GM19372 (cell line): ENCODE data around the gene MAP3K14.

Experiments
- ATAC-seq: cut with Tn5 transposase; IDR thresholded peaks from one replicate; pipeline ENCODE4 v1.9.1; 2021; ENCODE audit warnings: mild to moderate bottlenecking, low read depth, moderate library complexity; ENCODE audit not compliant: unreplicated experiment

Gene MAP3K14

DNA sequence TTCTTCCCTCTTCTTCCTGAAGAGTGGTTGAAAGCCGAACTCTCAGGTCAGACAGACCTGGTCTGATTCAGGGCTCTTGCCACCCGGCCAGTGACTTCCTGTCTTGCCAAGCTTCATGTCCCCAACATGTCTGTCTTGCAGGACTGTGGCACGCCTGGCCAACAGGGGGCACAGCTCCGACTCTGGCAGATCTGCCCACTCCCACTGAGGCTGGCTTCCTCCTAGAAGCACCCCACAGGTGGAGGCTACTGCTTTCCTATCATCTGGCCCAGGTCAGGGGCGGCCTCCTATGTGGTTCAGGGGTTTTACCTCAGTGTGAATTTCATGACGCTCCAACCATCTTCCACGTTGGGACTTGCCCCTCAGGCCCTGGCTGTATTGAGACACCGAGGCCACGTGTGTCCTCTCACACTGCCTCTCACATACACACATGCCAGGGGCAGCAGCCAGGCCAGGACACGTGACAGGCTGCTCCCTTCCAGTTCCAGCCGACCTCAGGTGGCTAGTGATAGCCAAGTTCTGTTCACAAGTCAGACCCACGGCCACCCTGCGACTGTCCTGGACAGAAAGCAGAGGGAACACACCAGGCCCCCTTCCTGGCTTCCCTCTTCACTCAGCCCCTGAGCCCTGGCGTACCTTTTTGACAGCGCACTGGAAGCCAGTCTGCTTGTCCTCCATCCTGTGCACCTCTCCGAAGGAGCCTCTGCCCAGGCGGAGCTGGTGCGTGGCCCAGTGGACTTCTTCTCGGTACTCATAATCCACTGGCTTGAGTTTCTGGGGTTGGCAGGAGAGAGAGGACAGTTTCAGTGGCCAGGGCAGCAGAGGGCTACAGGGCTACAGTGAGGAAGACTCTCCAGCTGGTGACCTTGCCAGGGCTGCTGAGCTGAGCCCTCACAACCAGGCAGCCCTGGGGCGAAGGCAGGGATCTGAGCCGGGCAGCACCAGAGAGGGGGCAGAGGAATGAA lies 32.4 kb downstream of the MAP3K14 start:
- ATAC-seq: no peak

DNA sequence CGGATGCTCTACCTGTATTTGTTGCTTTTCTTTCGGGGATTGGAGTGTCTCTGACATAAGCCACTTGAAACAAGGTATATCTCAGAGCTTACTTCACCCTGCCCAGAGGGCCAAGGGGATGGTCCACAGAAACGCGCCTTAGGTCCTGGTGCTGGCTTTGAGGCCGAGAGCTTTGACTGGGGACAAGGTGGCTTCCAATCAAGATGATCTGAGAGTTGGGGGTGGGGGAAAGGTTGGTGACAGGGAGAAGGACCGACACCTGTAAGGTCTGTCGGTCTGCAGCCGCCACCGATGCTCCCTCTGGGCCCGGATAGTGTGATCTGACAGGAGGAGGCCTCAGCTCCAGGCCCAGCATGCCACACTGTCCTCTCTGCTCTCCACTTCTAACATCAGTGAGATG lies 33.1 kb downstream of the MAP3K14 start:
- no peak for ATAC-seq

DNA sequence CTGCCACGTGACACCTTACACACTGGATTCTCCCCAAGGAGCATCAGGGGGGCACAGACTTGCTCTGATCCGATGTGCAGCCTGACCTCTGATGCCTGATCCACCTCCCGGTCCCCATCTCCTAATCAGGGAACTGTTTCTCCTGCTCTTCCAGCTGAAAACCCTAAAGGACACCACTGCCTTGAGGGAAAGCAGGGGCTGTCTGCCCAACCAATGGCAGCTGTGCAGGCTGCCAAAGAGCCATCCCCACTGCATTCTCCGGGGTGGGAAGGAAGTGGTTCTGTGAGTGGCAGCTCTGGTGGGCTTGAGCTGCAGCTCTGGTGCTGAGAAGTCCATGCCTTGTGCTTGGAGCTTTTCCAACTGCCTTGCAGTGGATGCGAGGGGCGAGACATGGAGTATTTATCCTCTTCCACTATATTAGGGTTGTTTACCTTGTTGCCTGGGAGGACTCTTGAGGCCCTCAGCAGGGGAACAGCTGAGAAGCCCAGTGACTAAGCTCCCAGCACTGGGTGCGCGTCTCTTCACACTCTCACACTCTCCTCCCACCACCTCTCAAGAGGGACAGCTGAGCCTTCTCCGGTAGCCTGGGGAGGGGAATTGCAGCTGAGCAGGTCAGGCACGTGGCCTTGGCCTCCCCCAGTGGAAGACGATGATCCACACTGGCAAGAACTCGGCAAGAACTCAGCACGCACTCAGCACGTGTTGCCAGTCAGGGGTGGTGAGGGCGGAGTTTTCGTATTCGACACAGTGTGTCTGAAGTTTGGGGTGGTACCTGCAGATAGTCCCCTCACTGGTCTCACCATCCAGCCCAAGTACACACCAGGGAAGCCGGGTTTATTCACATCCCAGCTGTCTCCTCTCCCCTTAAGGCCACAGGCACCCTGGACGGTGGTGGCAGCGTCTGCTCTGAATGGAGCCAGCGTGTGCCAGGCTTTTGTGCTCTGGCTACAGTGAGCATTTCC lies 33.9 kb downstream of the MAP3K14 start:
- ATAC-seq: no peak

DNA sequence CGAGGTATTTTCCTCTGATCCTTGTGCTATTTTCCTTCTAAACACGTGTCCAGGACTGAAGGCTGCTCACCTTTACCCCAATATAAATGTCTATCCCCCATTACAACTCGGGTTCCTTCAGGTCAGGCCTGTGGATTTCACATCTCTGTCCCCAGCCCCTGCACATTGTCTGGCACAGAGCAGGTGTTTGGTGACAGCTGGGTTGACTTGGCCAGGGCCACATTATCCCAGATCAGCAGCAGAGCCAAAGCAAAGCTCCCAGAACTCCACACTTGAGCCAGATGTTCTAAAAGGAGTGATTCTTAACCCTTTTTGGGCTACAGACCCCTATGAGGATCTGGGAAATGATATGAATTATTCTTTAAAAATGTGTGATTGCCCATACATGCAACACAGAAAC lies 36.9 kb downstream of the MAP3K14 start:
- no peak for ATAC-seq

DNA sequence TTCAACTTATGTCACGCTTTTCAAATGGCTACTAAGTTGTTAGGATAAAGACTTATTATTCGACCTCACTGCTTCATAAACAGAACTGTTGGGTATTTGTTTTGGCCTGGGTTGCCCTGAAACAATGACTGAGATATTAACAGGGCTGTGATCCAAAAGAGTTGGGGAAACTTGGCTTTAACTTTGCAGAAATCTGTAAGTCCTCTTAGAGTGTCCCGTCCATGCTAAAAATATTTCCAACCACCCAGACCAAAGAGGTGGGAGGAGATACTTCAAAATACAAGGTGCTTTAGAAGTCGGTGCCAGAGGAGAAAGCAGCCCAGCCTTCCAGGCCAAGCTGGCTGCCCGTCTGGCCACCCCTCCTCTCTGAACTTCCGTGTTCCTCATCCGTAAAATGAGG lies 38.8 kb downstream of the MAP3K14 start:
- ATAC-seq: no peak

DNA sequence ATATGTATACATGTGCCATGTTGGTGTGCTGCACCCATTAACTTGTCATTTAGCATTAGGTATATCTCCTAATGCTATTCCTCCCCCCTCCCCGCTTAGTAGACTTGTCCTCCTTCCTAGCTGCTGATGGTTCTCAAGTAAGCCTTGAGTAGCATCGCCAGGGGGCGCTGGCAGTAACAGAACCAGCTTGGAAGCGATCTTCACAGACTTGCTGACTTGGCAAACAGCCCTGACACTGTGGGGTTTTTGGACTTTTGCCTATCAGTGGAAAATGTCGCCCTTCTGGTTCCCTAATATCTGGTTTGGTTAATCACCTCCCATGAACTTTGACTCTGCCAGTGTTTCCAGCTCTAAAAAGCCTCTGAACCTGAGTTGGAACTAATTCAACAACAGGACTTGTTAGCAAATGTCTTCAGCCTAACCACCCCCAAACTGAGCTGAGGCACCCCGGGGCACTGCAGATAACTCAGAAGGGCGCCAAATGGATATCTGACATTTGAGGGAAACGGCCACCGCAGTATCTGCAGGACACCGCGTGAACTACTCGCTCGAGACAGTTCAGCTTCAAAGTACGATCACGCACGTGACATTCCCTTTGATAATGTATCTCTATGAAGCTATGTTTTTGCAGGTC lies 39.5 kb downstream of the MAP3K14 start:
- no peak for ATAC-seq

DNA sequence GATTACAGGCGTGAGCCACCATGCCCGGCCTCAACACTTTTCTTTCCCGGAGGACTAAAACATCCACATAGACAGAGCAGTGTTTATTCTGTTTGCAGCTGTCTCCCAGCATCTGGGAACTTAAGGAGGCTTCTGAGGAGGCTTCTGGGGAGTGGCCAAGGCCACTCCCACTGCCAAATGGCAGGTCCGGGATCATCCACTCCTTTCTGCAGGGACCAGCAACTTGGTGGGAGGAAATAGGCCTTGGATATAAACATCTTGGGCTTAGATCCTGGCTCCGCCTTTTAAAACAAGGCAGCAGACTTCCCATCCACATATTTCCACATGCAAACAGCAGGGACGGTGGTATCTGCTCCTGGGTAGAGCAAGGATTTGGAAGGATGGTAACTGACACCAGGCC lies 40.8 kb downstream of the MAP3K14 start:
- ATAC-seq: no peak

DNA sequence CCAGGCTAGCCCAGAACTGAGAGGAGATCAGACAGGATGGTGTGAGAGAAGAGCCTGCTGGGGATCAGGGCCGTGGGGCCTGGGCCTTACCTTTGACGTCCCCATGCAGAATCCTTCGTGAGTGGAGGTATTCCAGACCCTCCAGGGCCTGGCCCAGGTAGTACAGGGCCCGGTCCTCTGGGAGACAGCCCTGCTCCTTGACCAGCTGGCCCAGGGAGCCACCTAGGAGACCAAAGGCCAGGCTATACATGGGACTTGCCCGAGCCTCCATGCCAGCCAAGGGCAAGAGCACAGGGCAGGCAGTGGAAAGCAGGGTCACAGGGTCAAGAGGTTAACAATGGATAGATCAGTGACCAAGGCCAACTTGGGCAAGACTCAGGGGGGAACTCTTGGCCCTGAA lies 42.8 kb downstream of the MAP3K14 start:
- no peak for ATAC-seq

DNA sequence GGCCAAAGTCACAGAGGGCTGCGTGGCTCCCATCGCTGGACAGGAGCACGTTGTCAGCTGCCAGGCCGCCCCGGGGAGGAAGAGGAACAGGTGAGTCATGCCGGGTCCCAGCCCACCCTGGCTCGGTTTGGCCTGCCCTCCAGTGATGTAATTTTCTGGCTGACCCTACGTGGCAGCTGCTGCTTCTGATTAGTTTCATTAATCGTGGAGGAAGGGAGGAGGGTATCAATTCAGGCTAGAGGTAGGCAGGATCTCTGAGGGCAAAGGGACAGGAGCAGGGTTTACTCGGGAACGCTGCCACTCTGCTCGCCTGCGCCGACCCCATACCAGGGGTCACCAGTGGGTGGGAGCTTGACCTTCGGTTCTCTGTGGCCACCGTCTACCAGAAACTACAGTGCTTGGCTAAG lies 43.3 kb downstream of the MAP3K14 start:
- ATAC-seq: no peak

DNA sequence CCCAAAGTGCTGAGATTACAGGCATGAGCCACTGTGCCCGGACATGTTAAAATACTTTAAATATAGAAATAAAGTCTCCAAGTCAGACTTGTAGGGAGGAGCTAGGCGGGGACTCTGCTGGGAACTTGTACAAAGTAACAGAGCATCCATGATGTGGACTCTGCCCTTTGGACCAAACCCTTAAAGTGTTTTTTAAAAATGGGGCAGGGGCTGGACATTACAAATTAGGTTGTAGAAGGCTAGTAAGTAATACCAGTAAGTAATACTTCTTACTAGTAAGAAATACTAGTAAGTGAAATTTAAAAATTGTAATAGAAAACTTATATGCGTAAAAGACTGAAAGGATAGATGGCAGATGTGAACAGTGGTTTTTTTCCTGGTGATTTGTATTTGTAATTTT lies 45.2 kb downstream of the MAP3K14 start:
- ATAC-seq: no peak

DNA sequence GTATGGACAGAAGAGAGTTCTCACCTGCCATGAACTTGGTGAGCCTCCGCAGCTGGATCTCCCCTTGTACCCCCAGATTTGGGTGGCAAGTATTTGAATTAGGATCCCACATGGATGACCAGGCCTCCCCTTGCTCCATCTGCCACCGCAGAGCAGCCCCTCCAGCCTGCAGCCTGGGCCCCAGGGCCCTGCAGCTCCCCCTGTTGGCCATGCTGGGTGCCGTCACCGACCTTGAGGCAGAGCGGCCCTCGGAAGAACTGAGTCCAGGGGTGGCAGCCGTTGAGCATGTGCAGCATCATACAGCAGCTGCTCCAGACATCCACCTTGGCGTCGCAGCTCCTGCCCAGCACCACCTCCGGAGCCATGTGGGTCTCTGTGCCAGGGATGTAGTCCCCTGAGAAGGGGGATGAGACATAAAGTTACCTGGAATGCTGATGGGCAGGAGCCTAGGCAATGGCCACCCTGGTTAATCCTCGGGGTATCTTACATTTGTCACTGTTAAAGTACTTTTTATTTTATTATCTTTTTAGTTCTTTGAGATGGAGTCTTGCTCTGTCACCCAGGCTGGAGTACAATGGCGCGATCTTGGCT lies 45.9 kb downstream of the MAP3K14 start:
- no peak for ATAC-seq

DNA sequence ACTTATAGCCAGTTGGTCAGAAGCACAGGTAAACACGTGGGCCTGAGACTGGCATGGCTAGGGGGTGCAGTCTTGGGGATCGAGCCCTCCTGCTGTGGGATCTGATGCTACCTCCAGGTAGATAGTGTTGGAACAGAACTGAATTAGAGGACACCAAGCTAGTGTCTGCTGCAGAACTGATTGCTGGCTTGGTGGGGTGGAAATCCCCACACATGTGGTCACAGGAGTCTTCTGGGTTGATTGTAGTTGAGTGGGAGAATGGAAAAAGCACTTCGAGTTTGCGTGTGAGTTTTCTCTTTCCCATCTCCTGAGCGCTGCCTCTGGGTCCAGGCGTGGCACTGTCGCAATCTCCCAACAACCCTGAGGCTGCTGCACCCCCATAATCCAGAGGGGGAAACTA lies 46.9 kb downstream of the MAP3K14 start:
- no peak for ATAC-seq

DNA sequence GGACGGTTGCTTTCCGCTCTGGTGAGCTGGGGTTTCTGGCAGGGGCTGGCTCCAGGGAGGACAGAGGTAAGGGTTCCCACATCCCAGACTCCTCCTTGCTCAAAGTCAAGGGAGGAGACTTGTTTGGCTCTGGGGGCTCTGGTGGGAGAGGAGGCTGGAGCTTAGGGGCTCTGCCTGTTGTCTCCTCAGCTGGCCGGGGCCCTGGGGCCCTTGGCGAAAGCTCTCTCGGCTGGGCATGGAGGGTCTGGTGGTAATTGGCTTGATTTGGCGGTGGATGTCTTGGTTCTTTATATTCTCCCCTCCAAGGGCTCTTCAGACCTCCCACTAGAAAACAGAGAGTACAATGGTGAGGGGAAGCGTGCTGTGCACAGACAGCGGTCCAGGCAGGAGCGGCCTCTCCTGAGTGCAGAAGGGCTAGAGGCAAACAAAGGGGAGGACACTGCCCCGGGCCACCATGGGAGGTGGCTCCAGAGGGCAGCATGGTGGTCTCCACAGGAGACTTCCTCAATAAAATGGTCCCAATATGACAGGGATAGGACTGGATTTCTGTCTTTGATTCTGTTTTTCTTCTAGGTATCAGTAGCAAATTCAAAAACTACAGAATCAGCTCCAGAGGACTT lies 49.3 kb downstream of the MAP3K14 start:
- no peak for ATAC-seq

DNA sequence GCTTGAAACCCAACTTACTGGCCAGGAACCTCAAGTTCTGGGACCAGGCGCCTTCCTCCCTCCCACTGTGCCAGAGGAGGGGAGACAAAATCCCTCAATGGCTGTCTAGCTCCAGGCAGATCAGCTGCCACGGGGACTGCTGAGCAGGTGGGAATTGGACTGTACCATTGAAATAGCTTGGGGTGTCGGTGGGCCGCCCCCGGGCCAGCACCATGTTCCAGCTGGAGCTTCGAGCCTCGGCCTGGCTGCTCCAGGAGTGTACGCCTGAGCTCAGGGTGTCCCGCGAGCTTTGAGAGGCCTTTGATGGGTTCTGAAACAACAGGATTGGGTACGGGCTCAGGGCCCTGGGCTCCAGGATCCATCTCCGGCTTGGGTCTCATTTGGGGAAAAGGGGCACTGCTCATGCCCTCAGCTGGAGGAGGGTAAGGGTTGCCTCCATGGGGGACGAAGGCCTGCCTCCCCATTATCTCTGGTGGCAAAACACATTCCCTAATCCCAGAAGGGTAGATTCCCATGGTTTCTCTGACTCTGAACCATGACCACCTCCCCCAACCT lies 50.4 kb downstream of the MAP3K14 start:
- ATAC-seq: no peak

DNA sequence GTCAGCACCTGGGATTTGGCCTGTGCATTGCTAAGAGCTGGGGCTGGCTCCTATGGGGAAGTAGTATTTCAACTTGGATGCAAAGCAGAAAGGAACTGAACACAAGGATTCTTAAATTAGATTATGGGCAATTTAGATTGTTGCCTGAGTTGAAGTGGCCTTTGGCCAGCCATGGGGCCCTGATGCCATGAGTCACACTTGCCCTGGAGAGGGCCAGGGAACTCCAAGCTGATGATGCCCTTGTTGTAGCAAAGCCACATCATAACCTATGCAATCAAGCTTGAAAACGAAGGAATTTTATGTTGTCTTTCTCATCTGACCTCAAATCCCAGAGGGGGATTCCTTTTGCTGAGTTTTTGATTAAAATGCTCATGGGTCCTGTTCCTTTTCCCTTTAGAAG lies 51.0 kb downstream of the MAP3K14 start:
- ATAC-seq: no peak

DNA sequence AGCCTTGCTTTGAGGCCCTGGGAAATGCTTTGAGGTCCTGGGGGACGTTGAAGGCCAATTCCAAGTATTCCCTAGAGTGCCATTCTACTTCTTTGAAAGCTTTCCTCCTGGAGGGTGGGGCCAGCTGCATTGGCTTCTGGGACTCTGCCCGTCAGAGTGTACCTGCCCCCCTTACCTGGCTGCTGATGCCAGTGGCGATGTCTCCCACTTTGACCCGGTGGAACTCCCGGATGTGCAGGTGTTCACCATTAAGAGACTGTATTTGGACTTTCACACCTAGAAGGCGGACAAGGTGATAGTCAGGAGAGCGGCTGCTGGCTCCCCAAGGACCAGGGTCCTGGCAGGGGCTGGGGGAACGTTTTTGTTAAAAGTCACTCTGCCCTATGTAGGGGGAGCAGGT lies 51.8 kb downstream of the MAP3K14 start:
- ATAC-seq: no peak

DNA sequence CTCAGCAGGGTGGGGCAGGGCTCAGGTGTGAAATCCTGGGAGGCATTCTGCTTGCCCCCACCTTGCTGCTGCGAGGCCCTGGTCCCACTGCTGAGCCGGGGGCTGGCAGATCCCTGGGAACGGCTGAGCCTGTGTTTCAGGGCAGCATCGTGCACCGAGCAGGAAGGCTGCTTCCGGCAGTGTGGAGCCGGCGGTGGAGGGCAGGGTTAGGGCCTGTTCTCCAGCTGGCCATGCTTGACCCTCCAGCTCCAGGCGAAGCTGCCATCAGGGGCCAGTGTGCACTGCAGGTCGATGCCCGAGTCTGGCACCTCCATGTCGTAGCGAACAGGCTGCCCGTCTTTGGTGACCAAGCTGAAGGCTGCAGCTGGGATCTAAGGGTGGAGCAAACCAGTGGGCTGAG lies 52.4 kb downstream of the MAP3K14 start:
- ATAC-seq: no peak

DNA sequence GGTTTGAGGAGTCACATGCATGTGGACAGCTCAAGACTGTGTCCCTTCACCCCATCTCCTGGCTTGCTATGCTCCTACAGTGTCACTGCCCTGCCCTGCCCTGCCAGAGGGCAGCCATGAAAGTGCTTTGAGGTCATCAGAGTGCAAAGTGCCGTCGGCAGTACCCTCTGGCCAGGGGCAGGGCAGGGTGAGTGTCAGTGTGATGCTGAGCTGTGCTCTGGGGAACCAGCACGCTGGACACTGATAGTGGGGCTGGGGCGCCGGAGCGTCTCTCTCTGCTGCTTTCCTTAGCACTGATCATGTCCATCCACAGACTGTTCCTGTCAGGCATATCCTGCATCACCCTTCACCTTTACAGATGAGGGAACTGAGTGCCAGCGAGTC lies 53.4 kb downstream of the MAP3K14 start:
- ATAC-seq: no peak

DNA sequence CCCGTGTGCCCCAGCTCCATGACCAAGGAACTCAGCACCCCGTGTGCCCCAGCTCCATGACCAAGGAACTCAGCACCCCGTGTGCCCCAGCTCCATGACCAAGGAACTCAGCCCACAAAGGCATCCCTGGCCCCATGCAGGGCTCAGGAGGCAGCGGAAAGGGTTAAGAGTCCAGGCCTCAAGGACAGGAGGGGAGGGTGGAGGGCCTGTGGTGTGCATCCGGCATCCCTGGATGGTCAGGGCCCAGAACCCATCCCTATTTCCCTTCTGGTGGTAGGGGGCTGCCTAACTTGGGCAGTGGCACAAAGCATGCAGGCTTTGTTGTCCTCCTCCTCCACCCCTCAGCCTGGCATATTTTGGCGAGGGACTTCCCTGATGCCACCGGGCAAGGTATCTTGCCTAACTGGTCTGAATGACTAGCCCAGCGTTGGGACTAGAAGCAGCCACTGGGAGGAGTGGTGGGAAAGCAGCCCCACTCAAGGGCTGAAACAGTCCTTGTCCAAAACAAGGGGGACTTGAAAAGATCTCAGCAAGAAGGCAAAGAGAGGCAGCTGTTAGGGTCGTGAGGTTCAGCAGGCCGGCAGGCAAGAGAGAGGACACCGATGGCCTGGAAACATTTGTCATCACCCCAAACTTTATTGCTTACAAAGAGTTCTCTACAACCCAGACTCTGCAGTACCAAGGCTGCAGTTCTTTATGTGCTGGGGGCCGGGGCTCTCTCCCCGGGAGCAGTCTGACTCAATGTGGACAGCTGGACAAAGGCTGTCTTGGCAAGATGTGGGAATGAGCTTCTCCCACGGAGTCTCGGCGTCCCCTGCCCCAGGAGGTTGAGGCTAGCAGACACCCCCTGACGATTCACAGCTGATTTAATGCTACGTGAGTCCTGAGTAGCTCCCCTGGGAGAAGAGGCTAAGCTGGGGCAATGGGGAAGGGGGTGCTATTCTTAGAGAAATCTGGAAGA lies 54.0 kb downstream of the MAP3K14 start:
- no peak for ATAC-seq
